Lower leg skin (tissue), 4 donors: ENCODE results near the gene YPEL1. TPM values are rescaled to one million over a fixed set of nuclear protein-coding genes. Genes with fewer than 3 reads are reported as not detected.

Source experiments
- DNase-seq, 2 donors: peaks; one replicate each; pipeline ENCODE4 v3.0.0-alpha.2; 2019; ENCODE audit warnings: low spot score in 2 of 2
- H3K4me3 ChIP-seq: fragments of 200-600 bp; sonication (generic); 2 replicates; pipeline ENCODE4 v1.5.1; 2017; ENCODE audit warnings: mild to moderate bottlenecking, low read depth; ENCODE audit not compliant: poor library complexity, severe bottlenecking
- POLR2A ChIP-seq, 2 donors: fragments of 450-650 bp; IDR thresholded peaks; one replicate each; pipeline ENCODE4 v1.6.1; 2016 to 2017; ENCODE audit warnings: antibody characterized with exemption in 2 of 2, mild to moderate bottlenecking in 1 of 2, moderate library complexity in 1 of 2
- WGBS, 2 donors: methylation state at CpG; one replicate each; pipeline ENCODE4 v1.1.5; 2018; 5-methylcytosine and 5-hydroxymethylcytosine counted together
- intact Hi-C: fragments of 100-400 bp; cut with DNase I; formaldehyde crosslinking; loops from one replicate; pipeline ENCODE4 v1.15.0; 2023; ENCODE audit warnings: low total_unique reads
- total RNA-seq, 4 donors: library from RNA; depleted of rRNA; stranded (reverse); fragments of >200 nt; gene quantifications; one replicate each; pipeline ENCODE4 v1.1.0, GENCODE V29; 2016
- TF ChIP-seq, protein P1 (sequence below), 3 donors: fragments of 450-650 bp; IDR thresholded peaks; one replicate each; pipeline ENCODE4 v1.5.1; 2016; ENCODE audit warnings: antibody characterized with exemption in 3 of 3, mild to moderate bottlenecking in 3 of 3, moderate library complexity in 2 of 3

The YPEL1 gene
- total RNA-seq, 4 donors from 2014 or later = 1.9 to 5.4 (median 2.8) TPM

DNA sequence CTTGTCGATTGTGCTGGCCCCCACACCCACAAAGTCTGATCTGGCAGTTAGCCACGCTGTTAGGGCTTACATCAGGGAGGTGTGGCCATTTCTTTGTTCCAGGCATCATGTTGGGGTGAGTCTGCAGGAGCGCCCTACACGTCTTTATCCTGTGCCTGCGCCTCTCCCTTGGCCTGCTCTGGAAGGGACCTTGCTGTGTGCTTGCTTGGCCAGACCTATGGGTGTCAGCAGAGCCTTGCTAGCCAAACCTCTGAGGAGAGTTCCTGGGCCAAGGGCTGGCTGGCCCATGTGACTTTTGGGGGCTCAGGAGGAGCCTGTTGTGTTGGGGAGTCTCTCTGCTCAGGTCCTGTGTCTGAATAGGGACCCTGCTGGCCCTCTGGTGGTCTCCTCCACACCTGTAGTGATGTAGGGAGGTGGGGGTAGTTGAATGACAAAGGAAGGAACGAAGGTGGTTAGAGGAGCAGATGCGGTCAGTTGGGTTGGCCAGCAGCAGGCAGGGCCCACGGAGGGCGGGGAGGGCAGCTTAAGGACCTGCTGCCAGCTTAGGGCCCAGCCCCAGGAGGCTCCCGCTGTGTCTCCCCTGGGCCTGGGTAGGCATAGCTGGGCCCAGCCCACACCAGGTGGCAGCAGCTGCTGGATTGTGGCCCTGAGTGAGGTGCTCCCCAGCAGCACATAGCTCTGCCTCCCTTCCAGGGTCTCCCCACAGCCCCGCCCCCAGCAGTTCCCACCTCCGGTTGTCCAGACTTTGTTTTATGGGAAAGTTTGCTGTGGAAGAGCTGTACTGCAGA is 61.9 kb downstream of the YPEL1 start:
- TF ChIP-seq, protein P1, sequence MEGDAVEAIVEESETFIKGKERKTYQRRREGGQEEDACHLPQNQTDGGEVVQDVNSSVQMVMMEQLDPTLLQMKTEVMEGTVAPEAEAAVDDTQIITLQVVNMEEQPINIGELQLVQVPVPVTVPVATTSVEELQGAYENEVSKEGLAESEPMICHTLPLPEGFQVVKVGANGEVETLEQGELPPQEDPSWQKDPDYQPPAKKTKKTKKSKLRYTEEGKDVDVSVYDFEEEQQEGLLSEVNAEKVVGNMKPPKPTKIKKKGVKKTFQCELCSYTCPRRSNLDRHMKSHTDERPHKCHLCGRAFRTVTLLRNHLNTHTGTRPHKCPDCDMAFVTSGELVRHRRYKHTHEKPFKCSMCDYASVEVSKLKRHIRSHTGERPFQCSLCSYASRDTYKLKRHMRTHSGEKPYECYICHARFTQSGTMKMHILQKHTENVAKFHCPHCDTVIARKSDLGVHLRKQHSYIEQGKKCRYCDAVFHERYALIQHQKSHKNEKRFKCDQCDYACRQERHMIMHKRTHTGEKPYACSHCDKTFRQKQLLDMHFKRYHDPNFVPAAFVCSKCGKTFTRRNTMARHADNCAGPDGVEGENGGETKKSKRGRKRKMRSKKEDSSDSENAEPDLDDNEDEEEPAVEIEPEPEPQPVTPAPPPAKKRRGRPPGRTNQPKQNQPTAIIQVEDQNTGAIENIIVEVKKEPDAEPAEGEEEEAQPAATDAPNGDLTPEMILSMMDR (IDR thresholded peaks at IDR 0.05) = no peak
- no peak for TF ChIP-seq POLR2A (IDR thresholded peaks at IDR 0.05)
- 85 to 91% methylated on average over 12 of the region's 12 CpGs for WGBS, 2 donors
- no peak overlapping the region for H3K4me3 ChIP-seq
- DNase-seq = no peak
- intact Hi-C loops = no loop called here

DNA sequence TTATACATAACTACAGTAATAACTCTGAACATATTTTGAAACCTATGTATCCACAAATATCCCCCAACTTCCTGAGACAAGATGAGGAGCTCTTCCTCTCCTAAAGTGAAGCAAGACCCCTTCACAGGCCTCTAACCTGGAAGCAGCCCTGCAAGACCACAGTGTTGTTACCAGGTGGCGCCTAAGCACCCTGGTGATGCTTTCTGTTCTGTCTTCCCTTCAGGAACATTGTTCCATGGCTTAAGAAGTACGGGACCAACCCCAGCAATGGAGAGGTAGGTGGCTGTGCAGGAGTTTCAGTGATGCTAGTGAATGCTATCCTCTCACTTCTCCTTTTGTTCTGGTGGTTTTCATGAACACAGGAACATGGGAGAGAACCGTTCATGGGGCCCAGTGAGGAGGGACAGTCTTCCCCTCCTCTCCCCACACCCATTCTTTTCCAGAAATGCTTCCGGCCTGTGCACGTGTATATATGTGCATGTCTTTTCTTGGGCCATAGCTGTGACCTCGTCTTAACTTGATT is 63.4 kb downstream of the YPEL1 start:
- 79 to 85% methylated on average over 6 of the region's 6 CpGs for WGBS, 2 donors
- no peak for DNase-seq
- TF ChIP-seq, protein P1 (IDR thresholded peaks at IDR 0.05) = no peak
- TF ChIP-seq POLR2A (IDR thresholded peaks at IDR 0.05) = no peak
- intact Hi-C loops = no loop called here
- H3K4me3 ChIP-seq = no peak overlapping the region

DNA sequence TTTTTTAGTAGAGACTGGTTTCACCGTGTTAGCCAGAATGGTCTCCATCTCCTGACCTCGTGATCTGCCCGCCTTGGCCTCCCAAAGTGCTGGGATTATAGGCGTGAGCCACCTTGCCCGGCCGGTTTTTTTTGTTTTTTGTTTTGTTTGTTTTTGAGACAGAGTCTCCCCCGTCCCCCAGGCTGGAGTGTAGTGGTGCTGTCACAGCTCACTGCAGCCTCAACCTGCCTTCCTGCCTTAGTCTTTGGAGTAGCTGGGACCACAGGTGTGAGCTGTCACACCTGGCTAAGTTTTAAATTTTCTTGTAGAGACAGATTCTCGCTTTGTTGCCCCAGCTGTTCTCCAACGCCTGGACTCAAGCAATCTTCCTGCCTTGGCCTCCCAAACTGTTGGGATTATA is 66.6 kb downstream of the YPEL1 start:
- no peak overlapping the region for H3K4me3 ChIP-seq
- WGBS, 2 donors = 76 to 80% methylated on average over 9 of the region's 9 CpGs
- no peak for DNase-seq
- intact Hi-C loops = no loop called here
- TF ChIP-seq POLR2A (IDR thresholded peaks at IDR 0.05) = no peak
- TF ChIP-seq, protein P1 (IDR thresholded peaks at IDR 0.05) = no peak

DNA sequence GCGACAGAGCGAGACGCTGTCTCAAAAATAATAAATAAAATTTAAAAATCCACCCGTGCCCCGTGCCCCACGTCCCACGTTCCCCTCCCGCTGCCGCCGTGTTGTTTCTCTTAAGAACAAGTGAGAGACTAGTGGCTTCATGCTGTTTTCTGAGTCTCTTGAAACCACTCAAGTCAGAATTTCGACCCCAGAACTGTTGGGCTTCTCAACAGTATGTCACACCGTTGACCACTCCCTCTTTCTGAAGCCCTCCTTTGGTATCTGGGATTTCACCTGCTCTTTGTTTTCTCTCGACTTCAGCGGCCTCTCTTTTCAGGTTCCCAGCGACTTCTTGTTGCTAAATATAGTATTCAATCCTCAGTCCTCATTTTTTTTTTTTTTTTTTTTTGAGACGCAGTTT is 68.8 kb downstream of the YPEL1 start:
- no peak for DNase-seq
- no peak for TF ChIP-seq POLR2A (IDR thresholded peaks at IDR 0.05)
- TF ChIP-seq, protein P1 (IDR thresholded peaks at IDR 0.05) = no peak
- intact Hi-C loops = no loop called here
- H3K4me3 ChIP-seq = peak overlapping the region; percentile 96
- 42 to 58% methylated on average over 16 of the region's 16 CpGs for WGBS, 2 donors

DNA sequence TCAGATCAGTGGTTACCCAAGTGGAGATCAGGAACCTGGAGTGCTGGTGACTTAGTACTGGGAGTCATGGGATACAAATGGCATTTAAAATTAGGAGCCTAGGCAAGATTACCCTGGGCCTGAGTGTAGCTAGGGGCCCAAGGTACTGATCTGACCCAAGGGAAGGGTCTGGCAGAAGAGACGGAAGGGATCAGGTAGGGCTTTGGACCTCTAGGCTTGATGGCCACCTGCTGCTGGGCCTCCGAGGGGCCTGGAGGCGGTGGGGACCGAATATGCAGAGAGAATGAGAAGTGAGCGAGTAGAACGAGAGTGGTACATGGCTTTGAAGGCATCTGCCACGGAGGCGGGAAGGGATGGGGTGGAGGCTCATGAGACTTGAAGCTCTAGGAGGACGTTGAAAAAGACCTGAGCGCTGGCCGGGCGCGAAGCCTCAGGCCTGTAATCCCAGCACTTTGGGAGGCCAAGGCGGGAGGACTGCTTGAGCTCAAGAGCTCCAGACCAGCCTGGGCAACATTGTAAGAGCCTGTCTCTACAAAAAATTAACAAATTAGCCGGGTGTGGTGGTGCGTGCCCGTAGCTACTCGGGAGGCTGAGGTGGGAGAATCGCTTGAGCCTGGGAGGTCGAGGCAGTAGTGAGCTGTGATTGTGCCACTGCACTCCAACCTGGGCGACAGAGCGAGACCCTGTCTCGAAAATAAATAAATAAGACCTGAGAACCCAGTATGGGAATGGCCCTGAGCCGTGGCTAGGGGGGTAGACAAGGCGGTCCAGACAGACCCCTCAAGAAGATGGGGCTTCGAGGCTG is 70.3 kb downstream of the YPEL1 start:
- intact Hi-C loops = no loop called here
- 70 to 76% methylated on average over 26 of the region's 26 CpGs for WGBS, 2 donors
- H3K4me3 ChIP-seq = peak overlapping the region; percentile 96
- no peak for DNase-seq
- TF ChIP-seq, protein P1 (IDR thresholded peaks at IDR 0.05) = no peak
- no peak for TF ChIP-seq POLR2A (IDR thresholded peaks at IDR 0.05)
